Measurements from ENCODE around the gene ERI2. TPM values are rescaled to one million over a fixed set of nuclear protein-coding genes. Genes with fewer than 3 reads are reported as not detected.
"Not testable (repeated sequence)": the region's sequence is repeated elsewhere in the genome, so short reads cannot be mapped to it uniquely, and the experiment has no call there.

ERI2 gene
- total RNA-seq, 2 experiments from 2014 or later: 12.5 to 17.3 TPM

GRCh38 chr16:20774703-20775362, 31.4 kb downstream of the ERI2 start:
- DNase-seq: peak; percentile 75
- no peak overlapping the region for H3K4me3 Mint-ChIP-seq
- no peaks in the 10 kb centered on the region for H3K9me3 Mint-ChIP-seq
- no peaks in the 10 kb centered on the region for H3K36me3 Mint-ChIP-seq (ENCODE audit: low read depth)
- no peak overlapping the region for H3K27ac Mint-ChIP-seq
- peaks cover 1% of the 10 kb centered on the region for H3K4me1 Mint-ChIP-seq
- ChIA-PET POLR2A (no interaction called here), CTCF (interaction anchor here (0.9 to 2.1 kb wide), 5 partner anchors 10 to 308 kb away, joined by 3 to 8 read pairs (median 4); no protein-coding TSS in a partner anchor)
- H3K27me3 Mint-ChIP-seq: no peaks in the 10 kb centered on the region

- H3K27ac Mint-ChIP-seq: no peak overlapping the region
- H3K9me3 Mint-ChIP-seq: no peaks in the 10 kb centered on the region
- POLR2A ChIA-PET: no interaction called here
- CTCF ChIA-PET: interaction anchor here (0.7 to 1.5 kb wide), 2 partner anchors 14 kb away, joined by 4 to 5 read pairs; no protein-coding TSS in a partner anchor
- no peak for DNase-seq
- no peak overlapping the region for H3K4me3 Mint-ChIP-seq
- H3K27me3 Mint-ChIP-seq: no peaks in the 10 kb centered on the region
- H3K36me3 Mint-ChIP-seq (ENCODE audit: low read depth): no peaks in the 10 kb centered on the region
- H3K4me1 Mint-ChIP-seq: peaks cover 1% of the 10 kb centered on the region
Measured at GRCh38 chr16:20773679-20774078, 32.6 kb downstream of the ERI2 start.

GRCh38 chr16:20768818-20769217, 37.5 kb downstream of the ERI2 start:
- Mint-ChIP-seq H3K9me3 (no peaks in the 10 kb centered on the region), H3K4me1 (peaks cover 11% of the 10 kb centered on the region), H3K27ac (no peak overlapping the region), H3K4me3 (no peak overlapping the region), H3K27me3 (no peaks in the 10 kb centered on the region), H3K36me3 (ENCODE audit: low read depth) (no peaks in the 10 kb centered on the region)
- ChIA-PET POLR2A (no interaction called here), CTCF (no interaction called here)
- no peak for DNase-seq

- H3K36me3 Mint-ChIP-seq (ENCODE audit: low read depth): peaks cover 3% of the 10 kb centered on the region
- no peaks in the 10 kb centered on the region for H3K27me3 Mint-ChIP-seq
- no peak for DNase-seq
- no peak overlapping the region for H3K27ac Mint-ChIP-seq
- H3K4me3 Mint-ChIP-seq: no peak overlapping the region
- ChIA-PET POLR2A (no interaction called here), CTCF (no interaction called here)
- no peaks in the 10 kb centered on the region for H3K9me3 Mint-ChIP-seq
- peaks cover 18% of the 10 kb centered on the region for H3K4me1 Mint-ChIP-seq
Measured at GRCh38 chr16:20768121-20768520, 38.2 kb downstream of the ERI2 start.

GRCh38 chr16:20767577-20767976, 38.7 kb downstream of the ERI2 start:
- DNase-seq: no peak
- H3K27me3 Mint-ChIP-seq: no peaks in the 10 kb centered on the region
- H3K36me3 Mint-ChIP-seq (ENCODE audit: low read depth): peaks cover 6% of the 10 kb centered on the region
- ChIA-PET CTCF (no interaction called here), POLR2A (no interaction called here)
- no peak overlapping the region for H3K27ac Mint-ChIP-seq
- peaks cover 2% of the 10 kb centered on the region for H3K9me3 Mint-ChIP-seq
- peaks cover 23% of the 10 kb centered on the region for H3K4me1 Mint-ChIP-seq
- H3K4me3 Mint-ChIP-seq: no peak overlapping the region

GRCh38 chr16:20766294-20766693, 40.0 kb downstream of the ERI2 start:
- H3K27me3 Mint-ChIP-seq: no peaks in the 10 kb centered on the region
- H3K36me3 Mint-ChIP-seq (ENCODE audit: low read depth): peaks cover 12% of the 10 kb centered on the region
- H3K4me3 Mint-ChIP-seq: no peak overlapping the region
- no peak overlapping the region for H3K27ac Mint-ChIP-seq
- H3K4me1 Mint-ChIP-seq: peaks cover 28% of the 10 kb centered on the region
- no peak for DNase-seq
- POLR2A ChIA-PET: no interaction called here
- CTCF ChIA-PET: interaction anchor here (2.1 kb wide), 1 partner anchor 9 kb away, joined by 8 read pairs; no protein-coding TSS in a partner anchor
- H3K9me3 Mint-ChIP-seq: peaks cover 11% of the 10 kb centered on the region

- Mint-ChIP-seq H3K9me3 (peaks cover 11% of the 10 kb centered on the region), H3K27ac (no peak overlapping the region), H3K36me3 (ENCODE audit: low read depth) (peaks cover 12% of the 10 kb centered on the region), H3K4me3 (no peak overlapping the region), H3K27me3 (no peaks in the 10 kb centered on the region), H3K4me1 (peaks cover 28% of the 10 kb centered on the region)
- CTCF ChIA-PET: interaction anchor here (1.8 to 2.1 kb wide), 2 partner anchors 10 to 12 kb away, joined by 4 to 8 read pairs; no protein-coding TSS in a partner anchor
- DNase-seq: no peak
- POLR2A ChIA-PET: no interaction called here
Measured at GRCh38 chr16:20765732-20766131, 40.5 kb downstream of the ERI2 start.

- H3K27me3 Mint-ChIP-seq, POLR2A ChIA-PET, H3K4me3 Mint-ChIP-seq, H3K27ac Mint-ChIP-seq, DNase-seq: not testable (repeated sequence)
- Mint-ChIP-seq H3K4me1 (peaks cover 28% of the 10 kb centered on the region), H3K9me3 (peaks cover 14% of the 10 kb centered on the region), H3K36me3 (ENCODE audit: low read depth) (peaks cover 12% of the 10 kb centered on the region)
- CTCF ChIA-PET: interaction anchor here (1.8 to 2.1 kb wide), 3 partner anchors 11 to 23 kb away, joined by 4 to 8 read pairs (median 7); partner anchors contain the start of gene THUMPD1
Measured at GRCh38 chr16:20764448-20764847, 41.8 kb downstream of the ERI2 start.

GRCh38 chr16:20763461-20764232, 42.6 kb downstream of the ERI2 start, which contains the start of gene ACSM3:
Gene ACSM3, plus strand, starts transcription at chr16:20764014. Its CDS starts 6,021 bp downstream, at chr16:20770035.
- H3K36me3 Mint-ChIP-seq (ENCODE audit: low read depth): peaks cover 12% of the 10 kb centered on the region
- DNase-seq: peak; percentile 79
- H3K27ac Mint-ChIP-seq: peak within 1 kb of the TSS; percentile 89
- POLR2A ChIA-PET: interaction anchor here (1.0 kb wide), 1 partner anchor 23 kb away, joined by 3 read pairs; no protein-coding TSS in a partner anchor
- CTCF ChIA-PET: interaction anchor here (1.8 kb wide), 1 partner anchor 22 kb away, joined by 7 read pairs; the partner anchor contains the start of gene THUMPD1
- no peaks in the 10 kb centered on the region for H3K27me3 Mint-ChIP-seq
- H3K9me3 Mint-ChIP-seq: peaks cover 14% of the 10 kb centered on the region
- H3K4me1 Mint-ChIP-seq: peaks cover 28% of the 10 kb centered on the region
- H3K4me3 Mint-ChIP-seq: peak within 1 kb of the TSS; percentile 79

GRCh38 chr16:20762404-20763123, 43.7 kb downstream of the ERI2 start:
- Mint-ChIP-seq H3K27ac (peak overlapping the region; percentile 89), H3K27me3 (no peaks in the 10 kb centered on the region), H3K4me1 (peaks cover 28% of the 10 kb centered on the region), H3K36me3 (ENCODE audit: low read depth) (peaks cover 12% of the 10 kb centered on the region), H3K4me3 (peak overlapping the region; percentile 79), H3K9me3 (peaks cover 14% of the 10 kb centered on the region)
- ChIA-PET CTCF (no interaction called here), POLR2A (no interaction called here)
- no peak for DNase-seq

- H3K4me3 Mint-ChIP-seq: no peak overlapping the region
- peaks cover 28% of the 10 kb centered on the region for H3K4me1 Mint-ChIP-seq
- no peak for DNase-seq
- CTCF ChIA-PET: no interaction called here
- peaks cover 12% of the 10 kb centered on the region for H3K36me3 Mint-ChIP-seq (ENCODE audit: low read depth)
- H3K27ac Mint-ChIP-seq: no peak overlapping the region
- H3K9me3 Mint-ChIP-seq: peaks cover 14% of the 10 kb centered on the region
- POLR2A ChIA-PET: no interaction called here
- no peaks in the 10 kb centered on the region for H3K27me3 Mint-ChIP-seq
Measured at GRCh38 chr16:20761175-20761574, 45.1 kb downstream of the ERI2 start.

GRCh38 chr16:20760346-20760745, 45.9 kb downstream of the ERI2 start:
- no peak for DNase-seq
- Mint-ChIP-seq H3K27me3 (no peaks in the 10 kb centered on the region), H3K36me3 (ENCODE audit: low read depth) (peaks cover 12% of the 10 kb centered on the region), H3K27ac (no peak overlapping the region), H3K9me3 (peaks cover 14% of the 10 kb centered on the region), H3K4me1 (peaks cover 28% of the 10 kb centered on the region), H3K4me3 (no peak overlapping the region)
- CTCF ChIA-PET: no interaction called here
- POLR2A ChIA-PET: no interaction called here

- H3K27ac Mint-ChIP-seq; DNase-seq; H3K36me3 Mint-ChIP-seq (ENCODE audit: low read depth); H3K4me3 Mint-ChIP-seq; CTCF ChIA-PET; POLR2A ChIA-PET; H3K4me1 Mint-ChIP-seq; H3K9me3 Mint-ChIP-seq: not testable (repeated sequence)
- peaks cover 20% of the 10 kb centered on the region for H3K27me3 Mint-ChIP-seq
Measured at GRCh38 chr16:20755799-20756198, 50.5 kb downstream of the ERI2 start.
